LNCaP clone FGC (cell line): Measurements from ENCODE around the gene HAVCR1.

Source experiments
- DNase-seq: peaks from one replicate; pipeline ENCODE4 v3.0.0-alpha.2; 2011; ENCODE audit warnings: low read depth
- H3K4me3 ChIP-seq: 2 replicates; pipeline ENCODE4 v1.5.1; 2011; ENCODE audit warnings: mild to moderate bottlenecking, low read depth, low read length, control low read depth
- TF ChIP-seq, protein P1 (sequence below): IDR thresholded peaks from 2 replicates; pipeline ENCODE4 v1.5.1; 2012; ENCODE audit warnings: mild to moderate bottlenecking; ENCODE audit not compliant: control insufficient read depth, insufficient read depth; ENCODE audit errors: extremely low read depth

Gene HAVCR1

GRCh38 chr5:157059093-157059539 lies at the start of gene HAVCR1:
Gene HAVCR1, minus strand, starts transcription at chr5:157059116. Its CDS starts 1,173 bp downstream, at chr5:157057943.
- TF ChIP-seq, protein P1, sequence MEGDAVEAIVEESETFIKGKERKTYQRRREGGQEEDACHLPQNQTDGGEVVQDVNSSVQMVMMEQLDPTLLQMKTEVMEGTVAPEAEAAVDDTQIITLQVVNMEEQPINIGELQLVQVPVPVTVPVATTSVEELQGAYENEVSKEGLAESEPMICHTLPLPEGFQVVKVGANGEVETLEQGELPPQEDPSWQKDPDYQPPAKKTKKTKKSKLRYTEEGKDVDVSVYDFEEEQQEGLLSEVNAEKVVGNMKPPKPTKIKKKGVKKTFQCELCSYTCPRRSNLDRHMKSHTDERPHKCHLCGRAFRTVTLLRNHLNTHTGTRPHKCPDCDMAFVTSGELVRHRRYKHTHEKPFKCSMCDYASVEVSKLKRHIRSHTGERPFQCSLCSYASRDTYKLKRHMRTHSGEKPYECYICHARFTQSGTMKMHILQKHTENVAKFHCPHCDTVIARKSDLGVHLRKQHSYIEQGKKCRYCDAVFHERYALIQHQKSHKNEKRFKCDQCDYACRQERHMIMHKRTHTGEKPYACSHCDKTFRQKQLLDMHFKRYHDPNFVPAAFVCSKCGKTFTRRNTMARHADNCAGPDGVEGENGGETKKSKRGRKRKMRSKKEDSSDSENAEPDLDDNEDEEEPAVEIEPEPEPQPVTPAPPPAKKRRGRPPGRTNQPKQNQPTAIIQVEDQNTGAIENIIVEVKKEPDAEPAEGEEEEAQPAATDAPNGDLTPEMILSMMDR, result no peak
- DNase-seq, result no peak
- no peak within 1 kb of the TSS for H3K4me3 ChIP-seq

DNA sequence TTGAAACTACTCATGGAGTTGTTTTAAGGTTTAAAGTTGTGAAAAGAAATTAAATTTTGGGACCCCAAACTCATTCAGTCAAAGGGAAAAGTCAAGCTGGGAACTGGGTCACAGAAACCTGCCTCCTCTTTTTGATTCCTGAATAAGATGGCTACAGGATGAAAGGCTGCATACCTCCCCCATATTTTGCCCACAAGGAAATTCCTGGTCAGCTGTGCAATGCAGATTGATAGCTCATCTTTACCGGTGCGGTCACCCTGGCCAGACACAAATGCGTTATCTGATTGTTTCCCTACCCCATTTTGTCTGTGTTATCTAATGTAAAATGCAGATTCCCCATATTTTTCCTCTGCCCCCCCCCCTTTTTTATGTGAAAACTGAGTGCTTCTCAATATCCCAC lies 48.6 kb upstream of the HAVCR1 start:
- no peak overlapping the region for H3K4me3 ChIP-seq
- TF ChIP-seq, protein P1, result no peak
- no peak for DNase-seq

DNA sequence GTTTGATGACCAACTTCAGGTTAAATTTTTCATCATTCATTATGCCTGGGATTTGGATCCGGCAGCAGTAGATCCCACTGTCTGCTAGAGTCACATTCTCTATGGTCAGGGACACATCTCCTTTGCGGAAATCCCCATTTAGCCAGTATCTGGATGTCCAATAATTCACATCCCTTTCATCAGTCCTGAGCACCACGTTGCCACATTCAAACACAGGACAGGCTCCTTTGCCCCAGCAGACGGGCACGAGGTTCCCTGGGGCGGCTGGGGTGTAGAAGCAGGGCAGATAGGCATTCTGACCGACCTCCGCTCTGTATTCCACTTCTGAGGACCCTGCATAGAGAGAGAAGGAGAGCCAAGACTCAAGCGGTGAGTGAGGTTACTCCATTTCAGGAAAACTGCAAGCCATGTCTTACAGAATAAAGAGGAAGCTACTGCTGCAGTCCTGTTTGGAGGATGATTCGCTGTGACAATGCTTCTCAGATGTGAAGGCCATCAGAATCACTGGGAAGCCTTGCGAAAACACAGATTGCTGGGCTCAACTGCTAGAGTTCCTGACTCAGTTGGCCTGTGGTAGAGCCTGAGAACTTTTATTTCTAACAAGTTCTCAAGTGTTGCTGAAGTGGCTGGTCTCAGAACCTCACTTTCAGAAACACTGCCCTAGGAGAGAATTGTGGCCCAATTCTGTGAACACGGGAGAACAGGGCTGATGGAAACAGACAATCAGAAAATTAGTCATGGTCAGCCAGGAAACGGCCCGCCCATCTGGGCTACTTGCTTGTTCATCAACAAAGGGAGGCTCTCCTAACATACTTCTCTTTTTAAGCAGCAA lies 47.9 kb upstream of the HAVCR1 start:
- H3K4me3 ChIP-seq, result no peak overlapping the region
- DNase-seq, result no peak
- TF ChIP-seq, protein P1, result no peak

- no peak for DNase-seq
- no peak overlapping the region for H3K4me3 ChIP-seq
- TF ChIP-seq, protein P1, result no peak
Measured at GRCh38 chr5:157100140-157100679, 41.3 kb upstream of the HAVCR1 start.

GRCh38 chr5:157088342-157088990 lies 29.6 kb upstream of the HAVCR1 start:
- TF ChIP-seq, protein P1, result no peak
- DNase-seq, result no peak
- H3K4me3 ChIP-seq, result no peak overlapping the region

GRCh38 chr5:157086751-157087359 lies 27.9 kb upstream of the HAVCR1 start:
- no peak overlapping the region for H3K4me3 ChIP-seq
- TF ChIP-seq, protein P1, result no peak
- DNase-seq, result no peak
